HCT116 (cell line): ENCODE measurements around the gene CALU. TPM values are rescaled to one million over a fixed set of nuclear protein-coding genes. Genes with fewer than 3 reads are reported as not detected.

Experiments used
- ATAC-seq: fragments of 200-7000 bp; cut with Tn5 transposase; 2 replicates; pipeline ENCODE4 v1.9.1; 2020; ENCODE audit warnings: mild to moderate bottlenecking, moderate library complexity
- BruUV-seq: library from RNA; stranded (reverse); fragments of 400-500 nt; replicated peaks from 2 replicates; lab custom pipeline; 2021; lab: Mats Ljungman, UMichigan
- CTCF ChIA-PET: fragments of 300-600 bp; sonication (Branson Sonifier 250); formaldehyde crosslinking; loops from one replicate; lab custom pipeline; 2021; ENCODE audit warnings: antibody characterized with exemption; lab: Charles Lee
- POLR2A ChIA-PET: fragments of 300-600, 350-600 bp; sonication (Branson Sonifier 250); formaldehyde crosslinking; loops from one replicate; lab custom pipeline; 2021; ENCODE audit warnings: antibody characterized with exemption; lab: Charles Lee
- RAD21 ChIA-PET, 2 experiments: fragments of 300-600 bp; sonication (Branson Sonifier 250); formaldehyde crosslinking; loops; one replicate each; lab custom pipeline; 2023; ENCODE audit warnings: low total read pairs in 2 of 2; ENCODE audit not compliant: uncharacterized antibody in 2 of 2, unreplicated experiment in 2 of 2, low non-redundant PET in 1 of 2; lab: Charles Lee
- DNase-seq: peaks from one replicate; pipeline ENCODE4 v3.0.0-alpha.2; 2010; ENCODE audit warnings: low read depth, low spot score
- H2AFZ ChIP-seq: fragments of 200-600 bp; shearing (Covaris generic), sonication (generic); 2 replicates; pipeline ENCODE4 v1.6.1; 2017; ENCODE audit warnings: low read depth, mixed run types, mixed read lengths, antibody characterized with exemption, low read length; ENCODE audit not compliant: poor library complexity, severe bottlenecking
- H3K27ac ChIP-seq: 2 replicates; pipeline ENCODE4 v1.5.1; 2012; ENCODE audit warnings: low read depth, low read length
- H3K27me3 ChIP-seq: fragments of 200-600 bp; sonication (generic); 2 replicates; pipeline ENCODE4 v1.6.1; 2016; ENCODE audit warnings: mixed run types, low read length, mixed read lengths; ENCODE audit not compliant: insufficient read depth
- H3K36me3 ChIP-seq, 2 experiments: fragments of 200-500 bp in 1 of 2; fragments of 200-600 bp in 1 of 2; sonication (Bioruptor generic) in 1 of 2; sonication (generic) in 1 of 2; 2 replicates each; pipeline versions ENCODE4 v1.5.1 to v1.6.1; 2014 to 2016; ENCODE audit warnings: low read length in 2 of 2, inconsistent platforms in 1 of 2, mixed read lengths in 1 of 2, mixed run types in 1 of 2; ENCODE audit not compliant: insufficient read depth in 2 of 2, control insufficient read depth in 1 of 2
- H3K4me1 ChIP-seq, 2 experiments: fragments of 200-600 bp in 1 of 2; sonication (generic) in 1 of 2; 2 replicates each; pipeline versions ENCODE4 v1.5.1 to v1.6.1; 2012 to 2017; ENCODE audit warnings: low read length in 2 of 2, inconsistent platforms in 1 of 2, mild to moderate bottlenecking in 1 of 2, mixed read lengths in 1 of 2, mixed run types in 1 of 2, moderate library complexity in 1 of 2; ENCODE audit not compliant: insufficient read depth in 2 of 2, control insufficient read depth in 1 of 2
- H3K4me2 ChIP-seq: fragments of 200-600 bp; sonication (generic); 2 replicates; pipeline ENCODE4 v1.6.1; 2017; ENCODE audit warnings: mixed run types, low read length, mixed read lengths
- H3K4me3 ChIP-seq, 2 experiments: fragments of 200-600 bp in 1 of 2; sonication (generic) in 1 of 2; replicated peaks in 1 of 2; 2 replicates each; pipeline ENCODE4 v1.5.1; 2011 to 2016; ENCODE audit warnings: low read length in 2 of 2, control low read depth in 1 of 2, low read depth in 1 of 2, mild to moderate bottlenecking in 1 of 2, mixed read lengths in 1 of 2, mixed run types in 1 of 2
- H3K79me2 ChIP-seq: fragments of 200-600 bp; sonication (generic); 2 replicates; pipeline ENCODE4 v1.6.1; 2017; ENCODE audit warnings: mild to moderate bottlenecking, mixed run types, low read length, moderate library complexity, mixed read lengths; ENCODE audit not compliant: insufficient read depth
- H3K9ac ChIP-seq: fragments of 200-600 bp; sonication (generic); 2 replicates; pipeline ENCODE4 v1.6.1; 2016; ENCODE audit warnings: low read length, mixed read lengths
- H3K9me2 ChIP-seq: fragments of 200-600 bp; sonication (generic), shearing (Covaris generic); 2 replicates; pipeline ENCODE4 v1.6.1; 2017; ENCODE audit warnings: mixed run types, mild to moderate bottlenecking, moderate library complexity; ENCODE audit not compliant: insufficient read depth
- H3K9me3 ChIP-seq, 2 experiments: fragments of 200-500 bp in 1 of 2; fragments of 200-600 bp in 1 of 2; sonication (Bioruptor generic) in 1 of 2; sonication (generic) in 1 of 2; 2 replicates each; pipeline ENCODE4 v1.6.1; 2014 to 2017; ENCODE audit warnings: low read length in 2 of 2, mixed read lengths in 2 of 2, inconsistent platforms in 1 of 2, low read depth in 1 of 2, mild to moderate bottlenecking in 1 of 2, mixed run types in 1 of 2, moderate library complexity in 1 of 2; ENCODE audit not compliant: control insufficient read depth in 1 of 2, insufficient read depth in 1 of 2
- H4K20me1 ChIP-seq: fragments of 200-600 bp; sonication (generic), shearing (Covaris generic); 2 replicates; pipeline ENCODE4 v1.6.1; 2017; ENCODE audit warnings: mixed run types, mild to moderate bottlenecking, moderate library complexity; ENCODE audit not compliant: insufficient read depth
- ATF3 ChIP-seq: IDR thresholded peaks from 2 replicates; pipeline ENCODE4 v1.6.1; 2012
- POLR2A ChIP-seq: IDR thresholded peaks from 2 replicates; pipeline ENCODE4 v1.7.0; 2011; ENCODE audit warnings: borderline replicate concordance; ENCODE audit not compliant: insufficient read depth, insufficient read length; ENCODE audit errors: extremely low read depth
- POLR2AphosphoS5 ChIP-seq: IDR thresholded peaks from 2 replicates; pipeline ENCODE4 v1.6.1; 2011; ENCODE audit warnings: mild to moderate bottlenecking, low read depth, low read length, moderate library complexity
- REST ChIP-seq: IDR thresholded peaks from 2 replicates; pipeline ENCODE4 v1.6.1; 2012; ENCODE audit warnings: low read depth
- SP1 ChIP-seq: IDR thresholded peaks from 2 replicates; pipeline ENCODE4 v1.6.1; 2012; ENCODE audit warnings: low read depth
- TCF7L2 ChIP-seq: IDR thresholded peaks from 2 replicates; pipeline ENCODE4 v1.7.0; 2011; ENCODE audit warnings: borderline replicate concordance, inconsistent platforms; ENCODE audit not compliant: insufficient read depth, insufficient read length; ENCODE audit errors: extremely low read depth
- ZFX ChIP-seq: fragments of 450-650 bp; IDR thresholded peaks from 2 replicates; pipeline ENCODE4 v1.6.1; 2017
- ZNF274 ChIP-seq: fragments of 200-500 bp; sonication (Bioruptor generic); IDR thresholded peaks from 2 replicates; pipeline ENCODE4 v1.6.1; 2014; ENCODE audit warnings: mild to moderate bottlenecking, low read depth, low read length, inconsistent platforms
- intact Hi-C: fragments of 100-400 bp; cut with micrococcal nuclease; formaldehyde crosslinking; loops from 2 replicates; pipeline ENCODE4 v1.10.0; 2022
- total RNA-seq: library from RNA; stranded (reverse); gene quantifications from one replicate; pipeline ENCODE4 v1.2.1, GENCODE V29; 2021; ENCODE audit not compliant: unreplicated experiment

CALU gene
- total RNA-seq, 1 experiment from 2014 or later: 106 TPM

- POLR2A ChIA-PET: no interaction called here
- H3K27ac ChIP-seq: no peak overlapping the region
- no peaks in the 10 kb centered on the region for H3K4me1 ChIP-seq
- ATAC-seq: no peak
- TF ChIP-seq SP1 (no peak), TCF7L2 (no peak), POLR2A (no peak), ZNF274 (no peak), POLR2AphosphoS5 (no peak), ZFX (no peak), ATF3 (no peak), REST (no peak)
- H3K36me3 ChIP-seq: no peaks in the 10 kb centered on the region
- no peaks in the 10 kb centered on the region for H4K20me1 ChIP-seq
- intact Hi-C loops: no loop called here
- H3K27me3 ChIP-seq: no peaks in the 10 kb centered on the region
- BruUV-seq: no TSS peak
- CTCF ChIA-PET: no interaction called here
- H3K4me2 ChIP-seq: no peak overlapping the region
- no peaks in the 10 kb centered on the region for H3K9me2 ChIP-seq
- RAD21 ChIA-PET: no interaction called here
- no peak for DNase-seq
- no peak overlapping the region for H2AFZ ChIP-seq
- no peak overlapping the region for H3K9ac ChIP-seq
- H3K9me3 ChIP-seq: no peaks in the 10 kb centered on the region
- no peak overlapping the region for H3K4me3 ChIP-seq
- H3K79me2 ChIP-seq: no peaks in the 10 kb centered on the region
Observed at GRCh38 chr7:128807191-128807590, 68.0 kb downstream of the CALU start.
